Ureter (tissue), 1 donor: ENCODE data around the gene RAB9A. TPM values are rescaled to one million over a fixed set of nuclear protein-coding genes. Genes with fewer than 3 reads are reported as not detected.
"Not testable (repeated sequence)": the region's sequence is repeated elsewhere in the genome, so short reads cannot be mapped to it uniquely, and the experiment has no call there.

Source experiments
- DNase-seq: peaks from one replicate; pipeline ENCODE4 v3.0.0-alpha.2; 2020; ENCODE audit warnings: low spot score
- total RNA-seq: library from RNA; stranded (reverse); gene quantifications from one replicate; pipeline ENCODE4 v1.2.4, GENCODE V29; 2023
- donor health status: DM: yes; HTN: yes; CAD: no.

The RAB9A gene
- total RNA-seq, 1 donor from 2014 or later = 25.1 TPM

- DNase-seq = no peak
Measured at GRCh38 chrX:13700380-13700779, 11.5 kb downstream of the RAB9A start.

- DNase-seq = no peak
Measured at GRCh38 chrX:13702111-13702789, 13.3 kb downstream of the RAB9A start.

GRCh38 chrX:13703135-13703534, 14.2 kb downstream of the RAB9A start:
- no peak for DNase-seq

DNA sequence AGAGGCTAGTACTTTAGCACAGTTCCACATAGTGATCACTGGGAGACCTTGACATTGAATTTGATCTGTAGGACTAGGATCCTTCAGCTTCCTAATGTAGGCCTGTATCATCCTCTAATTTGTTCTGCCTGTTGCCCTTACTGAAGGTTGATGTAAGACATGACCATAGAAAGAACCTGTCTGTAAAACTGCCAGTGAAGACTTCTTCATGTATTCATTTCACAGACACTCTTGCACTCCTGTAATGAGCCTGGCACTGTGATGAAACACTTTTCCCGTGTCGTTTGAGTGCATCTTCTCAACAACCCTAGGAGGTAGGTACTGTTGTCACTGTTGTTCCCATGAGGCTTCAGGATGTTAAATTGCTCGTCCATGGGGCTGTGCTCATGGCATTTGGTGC, 14.7 kb downstream of the RAB9A start:
- no peak for DNase-seq

DNA sequence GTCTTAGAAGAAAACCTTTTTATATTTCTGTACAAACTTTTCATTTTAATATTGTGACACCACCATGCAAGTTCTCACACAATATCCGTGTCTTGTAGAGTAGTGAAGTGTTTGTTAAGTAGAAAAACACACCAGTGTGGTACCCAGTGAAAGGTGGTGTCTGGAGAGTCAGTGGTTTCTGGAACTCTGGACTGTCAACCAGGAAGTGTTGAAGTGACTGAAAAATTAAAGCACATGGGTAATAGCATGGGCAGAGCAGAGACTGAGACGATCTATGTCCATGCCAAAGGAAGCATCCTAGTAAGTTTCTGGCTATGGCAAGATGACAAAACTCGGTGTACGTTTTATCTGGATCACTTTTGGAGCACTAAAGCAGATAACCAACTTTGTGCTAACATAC, 22.2 kb downstream of the RAB9A start:
- no peak for DNase-seq

DNA sequence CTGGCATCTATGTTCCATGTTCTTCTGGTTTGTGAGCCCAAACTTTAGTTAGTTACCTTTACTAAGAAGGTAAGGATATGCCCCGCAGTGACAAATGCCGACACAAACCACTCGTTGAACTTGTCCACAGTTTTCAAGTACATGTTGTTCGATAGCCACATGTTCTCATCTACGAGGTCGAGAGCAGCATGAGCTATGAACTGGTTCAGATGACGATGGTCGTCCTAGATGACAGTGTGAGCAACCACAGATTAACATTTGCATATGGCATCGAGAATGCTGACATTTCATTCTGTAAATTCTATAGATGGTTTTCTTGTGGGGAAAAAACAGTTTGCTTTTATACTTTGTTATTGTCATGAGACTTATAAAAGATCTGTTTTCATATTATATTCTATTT, 27.5 kb downstream of the RAB9A start:
- DNase-seq = no peak

- no peak for DNase-seq
Measured at GRCh38 chrX:13716905-13717304, 28.0 kb downstream of the RAB9A start.

DNA sequence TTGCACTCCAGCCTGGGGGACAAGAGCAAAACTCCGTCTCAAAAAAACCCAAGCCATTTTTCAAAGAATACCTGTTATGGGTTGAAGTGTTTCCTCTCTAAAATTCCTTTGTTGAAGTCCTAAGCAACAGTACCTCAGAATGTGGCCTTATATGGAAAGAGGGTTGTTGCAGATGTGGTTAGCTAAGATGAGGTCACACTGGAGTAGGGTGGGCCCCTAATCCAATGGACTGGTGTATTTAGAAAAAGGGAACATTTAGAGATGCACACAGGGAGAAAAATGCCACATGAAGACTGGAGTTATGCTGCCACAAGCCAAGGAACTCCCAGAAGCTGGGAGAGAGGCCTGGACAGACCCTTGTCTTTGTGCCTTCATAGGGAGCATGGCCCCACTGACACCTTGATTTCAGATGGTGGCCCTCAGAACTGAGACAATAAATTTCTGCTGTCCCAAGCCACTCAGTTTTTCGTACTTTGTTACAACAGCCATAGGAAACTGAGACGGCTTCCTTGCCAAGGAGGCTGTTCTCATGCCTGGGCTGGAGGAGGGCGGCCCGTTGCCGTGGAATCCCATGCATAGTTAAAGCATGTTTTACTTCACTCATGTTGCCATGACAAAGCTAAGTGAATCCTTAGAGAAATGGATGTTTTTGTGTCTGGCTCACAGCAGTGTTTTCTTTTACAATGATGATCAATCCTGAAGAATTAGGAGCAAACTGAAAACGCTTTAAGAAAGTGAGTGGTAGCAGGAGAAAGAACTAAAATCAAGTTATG, 29.0 kb downstream of the RAB9A start:
- no peak for DNase-seq

DNA sequence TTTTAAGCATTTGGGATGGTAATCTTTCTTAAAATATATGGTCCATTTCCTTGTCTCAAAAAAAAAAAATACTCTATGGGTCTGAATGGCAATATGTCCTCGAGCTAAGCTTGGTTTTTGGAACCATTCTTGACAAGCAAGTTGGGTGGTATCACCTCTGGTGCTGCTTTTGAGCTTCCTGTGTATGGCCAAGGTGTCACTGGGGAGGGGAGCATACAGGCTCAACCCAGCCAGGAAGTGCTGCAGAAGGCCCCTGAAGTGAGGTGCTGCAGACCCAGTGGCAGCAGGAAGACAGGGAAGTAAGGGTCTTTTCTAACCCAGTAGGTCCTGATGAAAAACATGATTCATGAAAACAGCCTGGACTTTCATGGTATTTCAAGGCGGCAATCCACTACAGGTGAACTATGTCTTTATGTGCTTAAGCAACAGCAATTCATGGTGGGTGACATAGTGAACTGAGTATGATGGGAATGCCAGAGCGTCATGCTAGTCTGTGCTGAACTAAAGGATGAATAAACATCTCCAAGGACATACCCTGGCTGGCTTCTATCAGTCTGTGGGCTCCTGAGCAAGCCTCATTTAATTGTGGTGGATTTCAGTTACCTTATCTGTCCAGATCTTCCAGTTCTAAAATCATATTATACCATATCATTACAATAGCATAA, 30.4 kb downstream of the RAB9A start:
- no peak for DNase-seq

DNA sequence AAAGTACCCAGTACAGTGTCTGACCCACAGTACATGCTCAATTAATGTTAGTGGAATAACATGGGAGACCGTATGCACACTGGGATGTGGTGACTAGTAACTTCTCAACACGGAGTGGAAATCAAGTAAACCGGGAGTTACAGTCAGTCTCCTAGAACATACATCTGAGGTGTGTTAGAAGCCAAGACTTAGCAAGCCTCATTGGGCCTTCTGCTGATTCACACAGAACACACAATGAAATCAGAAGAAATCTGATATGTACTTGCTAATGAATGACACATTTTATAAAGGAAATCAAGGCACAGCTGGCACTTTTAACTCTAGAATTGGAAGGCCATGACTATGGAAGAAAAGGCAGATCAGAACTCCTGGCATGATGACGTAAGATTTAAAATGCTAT, 32.4 kb downstream of the RAB9A start:
- no peak for DNase-seq

DNA sequence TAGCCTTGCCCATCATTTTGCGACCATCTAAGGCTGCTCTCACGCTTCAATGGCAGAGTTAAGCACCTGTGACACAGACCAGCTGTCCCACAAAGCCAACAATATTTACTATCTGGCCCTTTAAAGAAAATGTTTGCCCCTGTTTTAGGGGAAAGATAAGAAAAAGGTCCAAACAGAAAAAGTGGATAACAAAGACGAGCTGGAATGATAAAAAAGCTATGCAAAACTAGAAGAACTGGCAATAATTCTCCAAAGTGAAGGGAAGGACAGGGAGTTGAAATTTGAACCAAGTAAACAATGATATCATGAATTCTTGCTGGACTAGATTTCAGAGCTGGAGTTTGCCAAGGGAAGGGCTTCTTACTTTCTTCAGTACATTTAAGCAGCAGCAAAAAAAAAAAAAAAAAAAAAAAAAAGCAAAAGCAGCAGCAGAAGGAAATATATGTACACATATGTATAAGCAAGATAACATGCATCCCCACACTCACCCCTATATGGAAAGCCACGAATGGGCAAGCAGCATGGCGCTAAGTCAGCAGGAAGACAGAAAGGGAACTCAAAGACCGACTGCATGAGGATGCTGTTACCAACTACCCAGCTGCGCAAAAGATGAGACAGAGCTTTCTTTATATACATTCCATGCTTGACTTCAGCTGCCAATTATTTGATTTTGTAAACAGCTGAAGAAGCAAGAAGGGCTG, 33.0 kb downstream of the RAB9A start:
- DNase-seq = no peak

- DNase-seq = not testable (repeated sequence)
Measured at GRCh38 chrX:13724878-13725277, 36.0 kb downstream of the RAB9A start.

- DNase-seq = not testable (repeated sequence)
Measured at GRCh38 chrX:13726583-13726982, 37.7 kb downstream of the RAB9A start.

DNA sequence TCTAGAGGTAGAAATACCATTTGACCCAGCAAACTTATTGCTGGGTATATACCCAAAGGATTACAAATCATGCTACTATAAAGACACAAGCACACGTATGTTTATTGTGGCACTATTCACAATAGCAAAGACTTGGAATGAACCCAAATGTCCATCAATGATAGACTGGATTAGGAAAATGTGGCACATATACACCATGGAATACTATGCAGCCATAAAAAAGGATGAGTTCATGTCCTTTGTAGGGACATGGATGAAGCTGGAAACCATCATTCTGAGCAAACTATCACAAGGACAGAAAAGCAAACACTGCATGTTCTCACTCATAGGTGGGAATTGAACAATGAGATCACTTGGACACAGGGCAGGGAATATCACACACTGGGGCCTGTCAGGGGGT, 41.6 kb downstream of the RAB9A start:
- not testable (repeated sequence) for DNase-seq

DNA sequence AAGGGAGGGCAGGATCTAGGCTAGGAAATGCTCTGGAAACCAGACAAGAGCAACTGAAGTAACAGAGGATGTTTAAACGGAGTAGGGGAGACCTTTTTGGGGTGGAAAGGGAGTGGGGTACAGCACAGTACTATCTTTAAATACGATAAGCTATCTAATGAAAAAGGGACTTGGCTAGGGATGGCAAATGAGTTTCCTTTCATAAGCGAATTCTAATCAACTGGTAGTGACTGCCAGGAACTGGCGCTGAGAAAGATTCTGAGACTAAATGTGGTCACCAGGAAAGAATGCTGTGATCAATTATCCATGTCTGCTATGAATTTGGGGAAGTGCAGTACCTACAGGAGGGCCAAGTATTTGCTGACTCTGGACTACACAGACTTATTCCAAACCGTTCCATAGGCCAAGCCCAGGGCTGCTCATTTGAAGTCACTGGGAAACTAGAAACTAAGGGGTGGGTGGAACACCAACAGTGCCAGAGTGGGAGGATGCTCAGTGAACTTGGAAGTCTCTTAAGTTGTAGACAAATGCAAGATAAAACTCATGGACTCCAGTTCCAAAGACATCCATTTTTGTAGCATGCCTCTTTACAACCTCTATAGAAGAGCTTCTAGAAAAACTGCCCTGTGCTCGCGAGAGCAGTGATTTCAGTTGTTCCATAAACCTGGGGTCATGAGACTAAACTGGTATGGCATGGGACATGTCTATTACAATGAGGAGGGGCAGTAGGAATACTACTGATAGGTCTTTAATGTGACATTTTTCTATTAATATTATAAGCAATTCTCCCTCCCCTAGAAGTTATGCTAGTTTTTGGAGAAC, 43.5 kb downstream of the RAB9A start:
- DNase-seq = no peak

DNA sequence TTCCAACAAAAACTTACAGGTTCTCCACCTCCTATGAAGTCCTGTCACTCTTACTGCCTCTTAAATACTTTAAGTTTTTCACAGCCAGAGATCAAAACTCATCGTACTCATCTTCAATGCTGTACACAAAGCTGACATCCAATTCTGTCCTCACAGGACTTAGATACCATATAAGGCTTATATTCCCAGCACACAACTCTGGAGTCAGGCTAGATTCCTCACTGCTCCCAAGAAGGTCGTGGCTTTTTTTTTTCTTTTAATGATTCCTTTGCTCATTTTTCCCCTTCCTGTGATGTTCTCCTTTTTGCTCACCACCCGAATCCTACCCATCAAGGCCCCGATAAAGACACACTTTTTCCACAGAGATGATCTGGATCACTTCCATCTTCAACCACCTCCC, 44.6 kb downstream of the RAB9A start:
- no peak for DNase-seq

DNA sequence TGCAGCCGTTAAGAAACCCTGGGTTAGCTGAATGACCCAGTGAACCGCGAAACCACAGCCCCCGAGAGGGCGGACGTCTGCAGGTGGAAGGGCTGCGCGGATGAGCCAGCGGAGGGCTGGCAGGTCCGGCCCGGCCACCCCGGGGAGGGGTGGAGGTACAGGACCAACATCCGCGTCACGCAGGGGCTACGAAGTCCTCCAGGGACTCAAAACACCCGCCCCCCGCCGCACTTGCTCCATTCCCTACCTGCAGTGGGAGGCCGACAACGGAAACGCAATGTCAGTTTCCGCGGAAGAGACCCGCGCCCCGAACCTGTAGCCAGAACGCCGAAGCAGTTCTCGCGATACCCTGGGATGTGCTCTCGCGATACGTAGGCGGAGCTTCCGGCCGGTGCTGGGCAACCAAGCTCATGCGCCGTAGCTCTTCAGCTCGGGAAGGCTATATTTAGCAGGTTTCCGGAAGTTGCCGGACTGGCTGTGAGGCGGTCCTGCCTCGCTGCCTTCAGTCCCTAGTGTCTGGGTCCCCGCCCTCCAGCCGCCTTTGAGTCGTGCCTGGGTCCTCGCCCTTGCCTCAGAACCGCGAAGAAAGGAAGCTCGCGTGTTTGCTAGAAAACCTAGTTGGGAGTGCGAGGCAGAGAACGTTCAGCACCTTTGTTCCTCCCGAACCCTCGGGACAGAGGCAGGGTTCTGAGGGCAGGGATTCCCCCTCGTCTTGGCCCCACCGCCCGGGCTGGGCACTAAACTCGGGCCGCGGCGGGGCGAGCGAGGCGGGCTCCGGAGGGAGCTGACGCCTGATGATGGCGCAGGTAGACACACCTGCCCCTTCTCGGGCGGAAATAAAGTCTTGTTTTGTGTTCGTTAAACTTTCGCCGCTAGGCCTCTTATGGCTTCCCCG, 45.6 kb downstream of the RAB9A start, which contains the start of the genes OFD1 and TRAPPC2:
OFD1 (plus strand) TSS at position 471 of the 895 bp plus-strand sequence; CDS start at position 795, 324 bp downstream.
TRAPPC2 (minus strand) TSS at position 343 of the 895 bp plus-strand sequence. CDS start 14,657 bp downstream, outside the sequence.
- DNase-seq = peak; percentile 94

DNA sequence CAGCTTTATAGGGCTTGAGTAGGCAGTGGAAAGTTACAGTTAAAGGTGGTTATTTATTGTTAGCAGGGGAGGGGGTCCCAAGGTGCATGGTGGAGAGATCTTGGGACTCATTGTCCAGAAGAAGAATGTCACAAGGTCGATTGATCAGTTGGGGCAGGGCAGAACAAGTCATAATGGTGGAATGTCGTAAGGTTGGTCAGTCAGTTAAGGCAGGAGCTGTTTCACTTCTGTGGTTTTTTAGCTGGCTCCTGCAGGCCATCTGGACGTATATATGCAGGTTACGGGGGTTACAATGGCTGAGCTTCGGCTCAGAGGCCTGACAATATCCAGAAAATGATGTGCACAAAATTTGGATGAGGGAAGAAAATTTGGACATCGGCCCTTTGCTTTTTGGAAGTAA, 52.8 kb downstream of the RAB9A start:
- DNase-seq = no peak

DNA sequence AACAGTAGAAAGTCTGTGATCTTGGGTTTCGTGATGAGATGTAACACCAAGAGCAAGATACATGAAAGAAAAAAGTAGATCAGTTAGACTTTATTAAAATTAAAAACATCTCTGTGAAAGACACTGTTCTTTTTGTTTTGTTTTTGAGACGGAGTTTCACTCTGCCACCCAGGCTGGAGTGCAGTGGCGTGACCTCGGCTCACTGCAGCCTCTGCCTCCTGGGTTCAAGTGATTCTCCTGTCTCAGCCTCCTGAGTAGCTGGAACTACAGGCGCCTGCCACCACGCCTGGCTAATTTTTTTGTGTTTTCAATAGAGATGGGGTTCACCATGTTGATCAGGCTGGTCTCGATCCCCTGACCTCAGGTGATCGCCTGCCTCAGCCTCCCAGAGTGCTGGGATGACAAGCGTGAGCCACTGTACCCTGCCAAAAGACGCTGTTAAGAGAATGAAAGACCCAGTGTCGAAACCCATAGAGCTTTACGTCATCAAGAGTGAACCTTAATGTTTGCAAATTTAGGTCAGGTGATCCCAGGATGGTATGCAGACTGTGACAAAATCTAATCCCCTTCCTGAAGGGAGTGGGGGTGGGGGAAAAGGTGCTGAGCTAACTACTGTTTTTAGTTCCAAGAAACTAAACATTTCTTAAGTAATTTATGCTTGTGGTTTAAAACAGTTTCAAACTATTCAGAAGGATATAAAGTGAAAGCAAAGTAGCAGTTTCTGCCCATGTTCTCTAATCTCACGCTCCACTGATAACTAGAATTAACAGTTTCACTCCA, 53.7 kb downstream of the RAB9A start:
- DNase-seq = no peak
